Activated CD4-positive, alpha-beta memory T cell treated with anti-CD3 and anti-CD28 coated beads, Interleukin-2, amount 10 ng/mL, durations not matched to agents 7 days and 5 days (primary cell): ENCODE data around the gene MEF2B. TPM values are rescaled to one million over a fixed set of nuclear protein-coding genes. Genes with fewer than 3 reads are reported as not detected.
"Not testable (repeated sequence)": the region's sequence is repeated elsewhere in the genome, so short reads cannot be mapped to it uniquely, and the experiment has no call there.

ENCODE experiments used
- CTCF ChIA-PET: fragments of 350-600 bp; sonication (Branson Sonifier 250); formaldehyde crosslinking; loops from one replicate; lab custom pipeline; 2021; ENCODE audit warnings: antibody characterized with exemption, inconsistent platforms; lab: Charles Lee
- POLR2A ChIA-PET: fragments of 350-600 bp; sonication (Branson Sonifier 250); formaldehyde crosslinking; loops from one replicate; lab custom pipeline; 2021; ENCODE audit warnings: antibody characterized with exemption; lab: Charles Lee
- DNase-seq: peaks from one replicate; pipeline ENCODE4 v3.0.0-alpha.2; 2020
- H3K27ac Mint-ChIP-seq: one replicate; pipeline ENCODE4 v1.8.0; 2021; ENCODE audit warnings: mild to moderate bottlenecking, mixed read lengths
- H3K27me3 Mint-ChIP-seq: one replicate; pipeline ENCODE4 v1.8.0; 2021; ENCODE audit warnings: mixed read lengths
- H3K36me3 Mint-ChIP-seq: one replicate; pipeline ENCODE4 v1.8.0; 2021; ENCODE audit warnings: low read depth, mixed read lengths
- H3K4me1 Mint-ChIP-seq: one replicate; pipeline ENCODE4 v1.8.0; 2021; ENCODE audit warnings: mixed read lengths
- H3K4me3 Mint-ChIP-seq: one replicate; pipeline ENCODE4 v1.8.0; 2021; ENCODE audit warnings: mild to moderate bottlenecking, mixed read lengths
- H3K9me3 Mint-ChIP-seq: one replicate; pipeline ENCODE4 v1.8.0; 2021; ENCODE audit warnings: mixed read lengths
- total RNA-seq, 2 experiments: library from RNA; stranded (reverse); gene quantifications; one replicate each; pipeline ENCODE4 v1.2.3, GENCODE V29; 2021

MEF2B gene
- total RNA-seq, 2 experiments from 2014 or later, result 1.6 to 5.4 TPM

- Mint-ChIP-seq H3K27me3 (no peaks in the 10 kb centered on the region), H3K36me3 (peaks cover 33% of the 10 kb centered on the region), H3K4me1 (peaks cover 51% of the 10 kb centered on the region), H3K4me3 (peak overlapping the region; percentile 98), H3K9me3 (no peaks in the 10 kb centered on the region), H3K27ac (peak overlapping the region; percentile 99)
- CTCF ChIA-PET, result interaction anchor here (0.9 to 3.3 kb wide), 5 partner anchors 12 to 298 kb away, joined by 4 to 19 read pairs (median 9); partner anchors contain the start of gene NR2C2AP
- POLR2A ChIA-PET, result interaction anchor here (0.6 to 5.1 kb wide), 11 partner anchors 12 to 635 kb away, joined by 3 to 102 read pairs (median 3); partner anchors contain the start of gene NR2C2AP
- no peak for DNase-seq
Measured at GRCh38 chr19:19191768-19192077, 21.7 kb upstream of the MEF2B start.

DNA sequence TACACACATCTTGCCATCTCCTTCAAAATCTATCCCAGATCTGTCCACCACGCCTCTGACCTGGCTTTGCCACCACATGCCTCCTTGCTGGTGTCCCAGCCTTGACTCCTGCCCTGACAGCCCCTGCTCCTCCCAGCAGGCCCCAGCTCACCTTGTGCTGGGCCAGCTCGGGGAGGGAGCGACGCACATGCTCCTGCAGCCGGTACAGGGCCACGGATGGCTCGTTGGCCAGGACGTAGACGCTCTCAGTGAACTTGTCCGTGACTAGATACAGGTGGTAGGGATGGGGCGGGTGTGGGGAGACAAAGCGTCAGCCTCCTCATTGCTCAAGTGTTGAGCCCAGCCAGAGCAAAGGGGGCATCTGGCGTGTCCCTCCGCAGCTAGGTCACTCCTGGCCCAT lies 16.7 kb upstream of the MEF2B start:
- Mint-ChIP-seq H3K36me3 (peaks cover 37% of the 10 kb centered on the region), H3K27ac (no peak overlapping the region), H3K4me3 (no peak overlapping the region), H3K9me3 (no peaks in the 10 kb centered on the region), H3K4me1 (peaks cover 37% of the 10 kb centered on the region), H3K27me3 (no peaks in the 10 kb centered on the region)
- ChIA-PET POLR2A (no interaction called here), CTCF (no interaction called here)
- DNase-seq, result no peak

DNA sequence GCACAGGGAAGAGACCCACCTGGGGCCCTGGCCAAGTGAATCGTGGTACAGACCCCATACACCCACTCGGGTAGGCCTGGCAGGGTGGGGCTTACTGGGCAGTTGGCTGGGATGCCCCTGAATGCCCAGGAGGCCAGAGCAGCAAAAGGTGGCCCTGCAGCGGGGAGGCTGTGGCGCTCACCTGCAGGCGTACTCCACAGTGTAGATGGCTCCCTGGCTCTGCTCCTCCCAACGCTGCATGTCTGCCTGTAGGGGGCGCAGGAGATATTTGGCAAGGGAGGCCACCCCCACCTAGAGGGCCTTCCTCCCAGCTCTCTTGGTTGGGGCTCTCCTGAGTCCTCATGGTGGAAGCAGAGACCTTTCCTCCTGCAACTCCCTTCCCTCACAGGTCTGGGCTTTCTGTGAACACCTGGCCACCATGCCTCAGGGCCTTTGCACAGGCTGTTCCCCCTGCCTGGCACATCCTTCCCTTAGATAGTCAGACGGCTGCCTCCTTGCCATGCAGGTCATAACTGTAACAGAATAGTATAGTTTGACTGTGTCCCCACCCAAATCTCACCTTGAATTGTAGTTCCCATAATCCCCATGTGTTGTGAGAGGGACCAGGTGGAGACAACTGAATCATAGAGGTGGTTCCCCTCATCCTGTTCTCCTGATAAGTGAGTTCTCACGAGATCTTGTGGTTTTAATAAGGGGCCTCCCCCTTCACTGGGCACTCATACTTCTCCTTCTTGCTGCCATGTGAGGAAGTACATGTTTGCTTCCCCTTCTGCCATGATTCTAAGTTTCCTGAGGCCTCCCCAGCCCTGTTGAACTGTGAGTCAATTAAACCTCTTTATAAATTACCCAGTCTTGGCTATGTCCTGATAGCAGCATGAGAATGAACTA lies 16.0 kb upstream of the MEF2B start:
- Mint-ChIP-seq H3K4me3 (no peak overlapping the region), H3K36me3 (peaks cover 42% of the 10 kb centered on the region), H3K9me3 (no peaks in the 10 kb centered on the region), H3K4me1 (peaks cover 32% of the 10 kb centered on the region), H3K27me3 (no peaks in the 10 kb centered on the region), H3K27ac (no peak overlapping the region)
- POLR2A ChIA-PET, result no interaction called here
- DNase-seq, result peak; percentile 69
- CTCF ChIA-PET, result interaction anchor here (0.5 to 1.0 kb wide), 2 partner anchors 17 to 29 kb away, joined by 3 read pairs; partner anchors contain the start of gene NR2C2AP

DNA sequence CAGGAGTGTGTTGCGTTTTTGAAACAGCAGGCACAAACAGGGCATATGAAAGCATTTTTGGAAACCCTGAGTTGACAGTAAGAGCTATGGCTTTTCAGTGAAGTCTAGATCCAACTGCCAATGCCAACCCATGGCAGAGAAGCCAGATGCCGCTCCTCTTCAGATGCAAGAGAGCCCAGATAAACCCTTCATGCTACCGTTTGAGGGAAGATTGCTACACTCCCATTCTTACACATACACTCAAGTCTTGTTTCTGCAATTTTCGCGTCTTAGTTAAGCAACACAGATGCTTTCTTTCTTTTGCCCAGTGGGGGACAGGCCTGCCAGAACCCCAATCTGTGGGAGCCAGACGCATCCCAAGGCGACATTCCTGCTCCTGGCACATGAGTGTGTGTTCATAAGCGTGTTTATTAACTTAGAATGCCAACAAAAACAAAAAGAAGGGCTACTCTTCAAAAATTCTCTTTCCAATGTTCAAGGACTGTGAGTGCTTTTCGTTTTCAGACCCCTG lies 11.5 kb upstream of the MEF2B start:
- ChIA-PET POLR2A (no interaction called here), CTCF (no interaction called here)
- Mint-ChIP-seq H3K4me1 (peaks cover 6% of the 10 kb centered on the region), H3K27me3 (no peaks in the 10 kb centered on the region), H3K9me3 (no peaks in the 10 kb centered on the region), H3K36me3 (peaks cover 40% of the 10 kb centered on the region), H3K4me3 (no peak overlapping the region), H3K27ac (no peak overlapping the region)
- no peak for DNase-seq

DNA sequence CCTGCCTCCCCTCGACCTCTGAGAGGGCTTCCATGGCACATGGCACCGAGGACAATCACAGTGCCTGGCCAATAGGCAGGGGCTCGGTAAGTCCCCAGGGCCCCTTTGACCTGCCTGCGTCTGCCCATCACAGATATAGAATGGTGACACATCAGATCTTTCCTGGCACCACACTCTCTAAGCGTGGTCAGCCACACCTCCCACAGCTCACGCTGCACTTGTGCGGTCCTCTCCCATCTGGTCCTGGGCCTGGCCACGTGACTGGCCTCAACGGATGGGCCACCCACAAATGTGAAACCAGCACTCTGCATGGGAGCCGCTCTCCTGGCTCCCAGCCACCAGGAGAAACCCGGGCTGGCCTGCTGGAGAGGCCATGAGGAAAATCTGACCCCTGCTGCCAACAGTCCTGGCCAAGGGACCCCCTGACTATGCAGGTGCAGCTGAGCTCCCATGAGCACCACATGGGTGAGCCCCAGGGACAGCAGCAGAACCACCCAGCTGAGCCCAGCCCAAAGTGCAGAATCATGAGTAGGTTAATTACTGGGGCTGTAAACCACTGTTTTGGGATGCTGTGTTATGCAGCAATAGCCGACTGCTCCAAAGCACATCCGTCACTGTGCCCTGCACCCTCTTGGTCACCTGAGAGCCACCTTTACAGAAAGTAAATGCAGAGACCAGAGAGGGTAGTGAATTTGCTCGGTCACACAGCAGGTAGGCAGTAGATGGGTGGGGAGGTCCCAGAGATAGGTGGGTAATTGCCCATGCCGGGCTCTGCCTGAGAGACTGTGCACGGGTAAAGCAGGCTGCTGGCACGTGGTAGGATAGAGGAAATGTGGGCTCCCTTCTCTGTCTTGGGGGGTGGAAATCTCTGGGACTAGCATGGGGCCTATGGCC lies 9.7 kb upstream of the MEF2B start:
- Mint-ChIP-seq H3K4me3 (no peak overlapping the region), H3K4me1 (no peaks in the 10 kb centered on the region), H3K27me3 (no peaks in the 10 kb centered on the region), H3K27ac (no peak overlapping the region), H3K9me3 (no peaks in the 10 kb centered on the region), H3K36me3 (peaks cover 29% of the 10 kb centered on the region)
- ChIA-PET CTCF (no interaction called here), POLR2A (no interaction called here)
- no peak for DNase-seq

GRCh38 chr19:19176950-19177349 lies 6.9 kb upstream of the MEF2B start:
- peaks cover 20% of the 10 kb centered on the region for H3K36me3 Mint-ChIP-seq
- no peaks in the 10 kb centered on the region for H3K4me1 Mint-ChIP-seq
- ChIA-PET POLR2A (no interaction called here), CTCF (interaction anchor here (1.0 to 3.1 kb wide), 3 partner anchors 9 to 14 kb away, joined by 3 to 19 read pairs (median 4); partner anchors contain the start of genes BORCS8 and RFXANK)
- no peak overlapping the region for H3K27ac Mint-ChIP-seq
- no peak for DNase-seq
- no peak overlapping the region for H3K4me3 Mint-ChIP-seq
- H3K9me3 Mint-ChIP-seq, result no peaks in the 10 kb centered on the region
- no peaks in the 10 kb centered on the region for H3K27me3 Mint-ChIP-seq

DNA sequence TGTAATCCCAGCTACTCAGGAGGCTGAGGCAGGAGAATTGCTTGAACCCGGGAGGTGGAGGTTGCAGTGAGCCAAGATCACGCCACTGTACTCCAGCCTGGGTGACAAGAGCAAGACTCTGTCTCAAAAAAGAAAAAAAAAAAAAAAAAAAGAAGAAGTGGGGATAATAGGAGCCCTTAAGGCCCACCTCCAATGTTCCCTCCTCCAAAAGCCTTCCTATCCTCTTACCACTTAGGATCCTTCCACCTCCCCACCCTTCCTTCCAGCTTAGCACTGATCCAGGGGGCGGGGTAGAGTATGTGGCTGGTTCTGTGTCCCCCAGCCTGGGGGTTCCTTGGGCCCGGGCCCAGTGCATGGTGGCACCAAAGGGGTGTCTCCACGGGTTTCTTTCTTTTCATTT lies 3.2 kb upstream of the MEF2B start:
- H3K4me3 Mint-ChIP-seq, POLR2A ChIA-PET, DNase-seq, H3K9me3 Mint-ChIP-seq, H3K36me3 Mint-ChIP-seq, H3K27me3 Mint-ChIP-seq, H3K27ac Mint-ChIP-seq: not testable (repeated sequence)
- H3K4me1 Mint-ChIP-seq, result peaks cover 13% of the 10 kb centered on the region
- CTCF ChIA-PET, result interaction anchor here (0.9 to 2.0 kb wide), 3 partner anchors 27 to 51 kb away, joined by 4 to 6 read pairs (median 5); partner anchors contain the start of gene NR2C2AP

- DNase-seq, result no peak
- Mint-ChIP-seq H3K9me3 (no peaks in the 10 kb centered on the region), H3K4me1 (peaks cover 13% of the 10 kb centered on the region), H3K36me3 (peaks cover 3% of the 10 kb centered on the region), H3K27ac (no peak overlapping the region), H3K4me3 (no peak overlapping the region), H3K27me3 (peaks cover 3% of the 10 kb centered on the region)
- ChIA-PET POLR2A (no interaction called here), CTCF (interaction anchor here (0.9 to 1.1 kb wide), 2 partner anchors 31 to 53 kb away, joined by 4 to 5 read pairs; partner anchors contain the start of gene NR2C2AP)
Measured at GRCh38 chr19:19171821-19172532, 1.9 kb upstream of the MEF2B start.

- Mint-ChIP-seq H3K9me3 (no peaks in the 10 kb centered on the region), H3K27me3 (peaks cover 3% of the 10 kb centered on the region), H3K4me1 (peaks cover 13% of the 10 kb centered on the region), H3K27ac (no peak overlapping the region), H3K4me3 (no peak overlapping the region), H3K36me3 (no peaks in the 10 kb centered on the region)
- no peak for DNase-seq
- POLR2A ChIA-PET, result interaction anchor here (1.1 to 2.1 kb wide), 2 partner anchors 13 to 15 kb away, joined by 6 read pairs; no protein-coding TSS in a partner anchor
- CTCF ChIA-PET, result no interaction called here
Measured at GRCh38 chr19:19170873-19171672, 1.0 kb upstream of the MEF2B start.

GRCh38 chr19:19169236-19170052 lies 619 bp downstream of the MEF2B start:
- Mint-ChIP-seq H3K27me3 (peaks cover 3% of the 10 kb centered on the region), H3K9me3 (no peaks in the 10 kb centered on the region), H3K27ac (no peak overlapping the region), H3K4me1 (peaks cover 13% of the 10 kb centered on the region), H3K36me3 (no peaks in the 10 kb centered on the region), H3K4me3 (no peak overlapping the region)
- no peak for DNase-seq
- POLR2A ChIA-PET, result interaction anchor here (1.0 to 2.1 kb wide), 3 partner anchors 9 to 14 kb away, joined by 4 to 6 read pairs (median 6); no protein-coding TSS in a partner anchor
- CTCF ChIA-PET, result interaction anchor here (0.6 kb wide), 1 partner anchor 15 kb away, joined by 3 read pairs; no protein-coding TSS in a partner anchor

- Mint-ChIP-seq H3K4me3 (no peak overlapping the region), H3K36me3 (no peaks in the 10 kb centered on the region), H3K4me1 (peaks cover 13% of the 10 kb centered on the region), H3K27ac (no peak overlapping the region), H3K27me3 (peaks cover 3% of the 10 kb centered on the region), H3K9me3 (no peaks in the 10 kb centered on the region)
- ChIA-PET CTCF (interaction anchor here (1.1 kb wide), 1 partner anchor 9 kb away, joined by 3 read pairs; no protein-coding TSS in a partner anchor), POLR2A (no interaction called here)
- no peak for DNase-seq
Measured at GRCh38 chr19:19167612-19168011, 2.5 kb downstream of the MEF2B start.
